OCI-M1 (cell line): ENCODE results near the gene SLC6A9.

Experiments
- DNase-seq: peaks from one replicate; lab custom pipeline; 2025; lab: John Stamatoyannopoulos, UW

The SLC6A9 gene

DNA sequence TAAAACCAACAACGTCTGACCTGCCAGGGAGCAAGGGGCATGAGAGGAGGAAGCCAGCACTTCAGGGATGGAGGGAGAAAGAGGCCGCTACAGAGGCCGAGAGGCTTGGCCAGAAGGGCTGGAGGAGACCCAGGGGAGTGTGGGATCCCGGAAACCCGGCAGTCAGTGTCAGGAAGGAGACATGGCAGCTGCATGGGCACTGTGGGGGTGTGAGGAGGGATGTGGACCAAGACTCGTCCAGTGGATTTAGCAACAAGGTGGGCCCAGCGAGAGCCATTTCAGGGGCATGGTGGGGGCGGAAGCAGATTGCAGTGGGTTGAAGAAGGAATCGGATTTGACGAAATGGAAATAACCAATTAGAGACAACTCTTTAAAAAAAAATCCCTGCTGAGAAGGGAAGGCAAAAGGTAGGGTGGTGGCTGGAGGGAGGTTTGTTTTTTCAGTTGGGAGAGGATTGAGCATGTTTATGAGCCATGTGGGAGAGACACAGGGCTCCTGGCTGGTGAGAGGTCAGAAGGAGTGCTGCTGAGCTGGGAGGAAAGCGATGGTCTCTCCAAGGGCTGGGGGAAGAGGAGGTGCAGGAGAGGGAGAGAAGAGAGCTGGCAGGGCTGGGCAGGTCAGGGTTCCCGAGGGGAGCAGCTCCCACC is 47.9 kb downstream of the SLC6A9 start:
- DNase-seq = no peak

- DNase-seq = no peak
These were observed 48.5 kb downstream of the SLC6A9 start for GRCh38 chr1:43982808-43983207.

- DNase-seq = no peak
These were observed 49.0 kb downstream of the SLC6A9 start for GRCh38 chr1:43982241-43982640.

DNA sequence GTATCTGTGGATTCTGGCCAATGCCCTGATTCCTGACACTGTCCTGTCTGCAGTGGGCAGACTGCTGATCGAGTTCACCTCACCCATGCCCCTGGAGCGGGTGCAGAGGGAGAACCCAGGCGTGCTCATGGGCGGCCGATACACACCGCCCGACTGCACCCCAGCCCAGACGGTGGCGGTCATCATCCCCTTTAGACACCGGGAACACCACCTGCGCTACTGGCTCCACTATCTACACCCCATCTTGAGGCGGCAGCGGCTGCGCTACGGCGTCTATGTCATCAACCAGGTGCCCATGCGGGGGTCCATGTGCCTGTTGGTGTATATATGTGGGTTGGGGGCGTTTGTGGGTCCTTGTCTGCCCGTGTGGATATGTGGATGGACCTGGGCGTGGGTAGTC is 49.6 kb downstream of the SLC6A9 start:
- DNase-seq = no peak

DNA sequence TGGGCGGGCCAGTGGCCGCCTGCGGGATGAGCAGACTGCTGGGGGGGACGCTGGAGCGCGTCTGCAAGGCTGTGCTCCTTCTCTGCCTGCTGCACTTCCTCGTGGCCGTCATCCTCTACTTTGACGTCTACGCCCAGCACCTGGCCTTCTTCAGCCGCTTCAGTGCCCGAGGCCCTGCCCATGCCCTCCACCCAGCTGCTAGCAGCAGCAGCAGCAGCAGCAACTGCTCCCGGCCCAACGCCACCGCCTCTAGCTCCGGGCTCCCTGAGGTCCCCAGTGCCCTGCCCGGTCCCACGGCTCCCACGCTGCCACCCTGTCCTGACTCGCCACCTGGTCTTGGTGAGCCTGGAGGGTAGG is 50.1 kb downstream of the SLC6A9 start:
- DNase-seq = no peak

GRCh38 chr1:43980255-43981134 is 50.8 kb downstream of the SLC6A9 start:
- no peak for DNase-seq

- DNase-seq = peak; percentile 38
These were observed 51.6 kb downstream of the SLC6A9 start for GRCh38 chr1:43979528-43980254.

DNA sequence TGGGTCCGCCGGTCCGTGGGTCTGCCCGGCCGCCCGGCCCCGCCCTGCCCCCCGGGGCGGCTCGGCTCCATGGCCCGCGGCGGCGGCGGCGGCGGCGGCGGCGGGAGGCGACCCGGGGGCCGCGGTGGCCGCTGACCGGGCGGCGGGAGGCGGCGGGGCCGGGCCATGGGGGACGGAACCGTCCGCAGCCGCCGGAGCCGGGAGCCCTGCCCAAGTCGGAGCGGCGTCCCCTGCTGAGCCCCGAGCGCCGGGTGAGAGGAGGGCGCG is 52.1 kb downstream of the SLC6A9 start:
- no peak for DNase-seq

- peak; percentile 51 for DNase-seq
These were observed 52.6 kb downstream of the SLC6A9 start, which contains the start of gene B4GALT2 for GRCh38 chr1:43978551-43979260. Gene B4GALT2 (plus strand): TSS chr1:43979210. CDS start chr1:43981161, 1,951 bp downstream.

DNA sequence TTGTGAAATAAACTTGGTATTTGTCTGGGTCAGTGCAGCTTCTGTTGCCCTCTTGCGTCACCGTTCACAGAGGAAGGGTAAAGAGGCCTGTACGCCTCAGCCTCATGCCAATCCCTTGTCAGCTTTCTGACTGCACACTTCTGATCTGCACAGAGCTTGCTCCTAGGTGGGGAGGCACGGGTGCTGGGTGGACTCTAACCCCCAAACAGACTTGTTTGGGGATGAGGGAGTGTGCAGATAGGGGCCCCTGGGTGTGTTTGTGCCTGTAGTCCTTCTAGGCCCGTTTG is 53.1 kb downstream of the SLC6A9 start:
- no peak for DNase-seq

DNA sequence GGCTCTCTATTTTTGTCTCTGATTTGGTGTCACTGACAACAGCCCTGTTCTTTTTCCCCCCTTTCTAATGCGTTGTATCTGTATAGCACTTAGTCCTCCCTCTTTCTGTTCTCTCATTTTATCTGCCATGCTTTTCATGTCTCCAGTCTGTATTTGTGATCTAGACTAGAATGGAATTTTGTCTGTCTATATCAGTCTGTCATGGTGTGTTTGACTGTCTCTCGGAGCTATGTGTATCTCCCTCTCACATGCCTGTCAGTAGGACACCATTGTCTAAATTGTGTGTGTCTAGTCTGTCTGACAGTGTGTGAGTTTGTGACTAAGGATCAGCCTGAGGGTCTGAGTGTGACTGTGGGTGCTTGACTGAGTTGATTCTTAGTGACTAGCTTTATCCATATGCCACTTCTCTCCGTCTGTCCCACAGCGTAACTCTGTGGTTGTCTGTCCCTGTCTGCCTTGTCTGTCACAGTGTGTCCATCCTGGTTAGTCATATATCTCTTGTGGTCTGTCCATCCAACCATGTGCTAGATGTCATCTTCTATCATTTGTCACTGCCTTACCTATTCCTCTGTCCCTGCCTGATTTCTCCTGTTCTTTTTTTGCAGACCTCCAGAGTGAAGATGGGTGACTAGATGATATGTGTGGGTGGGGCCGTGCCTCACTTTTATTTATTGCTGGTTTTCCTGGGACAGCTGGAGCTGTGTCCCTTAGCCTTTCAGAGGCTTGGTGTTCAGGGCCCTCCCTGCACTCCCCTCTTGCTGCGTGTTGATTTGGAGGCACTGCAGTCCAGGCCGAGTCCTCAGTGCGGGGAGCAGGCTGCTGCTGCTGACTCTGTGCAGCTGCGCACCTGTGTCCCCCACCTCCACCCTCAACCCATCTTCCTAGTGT is 53.6 kb downstream of the SLC6A9 start:
- no peak for DNase-seq

- no peak for DNase-seq
These were observed 54.4 kb downstream of the SLC6A9 start for GRCh38 chr1:43976890-43977289.

DNA sequence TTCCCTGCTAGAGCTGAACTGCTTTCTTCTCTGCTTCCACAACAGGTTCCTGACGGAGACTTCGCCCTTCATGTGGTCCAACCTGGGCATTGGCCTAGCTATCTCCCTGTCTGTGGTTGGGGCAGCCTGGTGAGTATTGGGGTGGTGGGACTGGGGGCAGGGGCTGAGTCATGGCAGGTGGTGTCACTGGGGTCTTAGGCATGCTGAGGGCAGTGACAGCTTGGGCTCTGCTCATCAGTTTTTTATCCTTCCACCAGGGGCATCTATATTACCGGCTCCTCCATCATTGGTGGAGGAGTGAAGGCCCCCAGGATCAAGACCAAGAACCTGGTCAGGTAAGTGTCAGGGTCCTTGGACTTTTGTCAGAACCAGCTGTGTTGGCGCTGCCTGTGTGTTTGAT is 55.2 kb downstream of the SLC6A9 start:
- no peak for DNase-seq

GRCh38 chr1:43975249-43975961 is 55.9 kb downstream of the SLC6A9 start:
- DNase-seq = peak; percentile 83

- DNase-seq = peak; percentile 97
These were observed 56.6 kb downstream of the SLC6A9 start, which contains the start of gene ATP6V0B for GRCh38 chr1:43974443-43975248. Gene ATP6V0B (plus strand): TSS chr1:43974960. CDS start chr1:43975041, 81 bp downstream.

DNA sequence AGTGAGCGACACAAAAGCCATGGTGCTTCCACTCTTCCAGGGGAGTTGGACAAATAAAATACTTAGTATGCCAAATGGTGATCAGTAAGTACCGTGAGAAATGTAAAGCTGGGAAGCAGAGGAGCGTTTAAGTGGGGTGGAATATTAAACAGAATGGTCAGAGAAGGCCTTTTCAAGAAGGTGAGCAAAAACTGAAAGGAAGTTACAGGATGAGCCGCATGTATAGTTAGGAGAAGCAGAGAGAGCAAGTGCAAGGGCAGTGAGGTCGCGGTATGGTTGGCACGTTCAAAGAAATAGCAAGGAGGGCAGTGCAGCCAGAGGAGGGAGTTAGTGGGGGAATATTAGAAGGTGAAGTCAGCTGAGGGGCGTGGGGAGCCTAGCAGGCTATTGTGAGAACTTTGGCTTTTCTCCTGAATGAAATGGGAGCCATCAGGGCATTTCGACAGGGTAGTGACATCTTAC is 57.2 kb downstream of the SLC6A9 start:
- no peak for DNase-seq

DNA sequence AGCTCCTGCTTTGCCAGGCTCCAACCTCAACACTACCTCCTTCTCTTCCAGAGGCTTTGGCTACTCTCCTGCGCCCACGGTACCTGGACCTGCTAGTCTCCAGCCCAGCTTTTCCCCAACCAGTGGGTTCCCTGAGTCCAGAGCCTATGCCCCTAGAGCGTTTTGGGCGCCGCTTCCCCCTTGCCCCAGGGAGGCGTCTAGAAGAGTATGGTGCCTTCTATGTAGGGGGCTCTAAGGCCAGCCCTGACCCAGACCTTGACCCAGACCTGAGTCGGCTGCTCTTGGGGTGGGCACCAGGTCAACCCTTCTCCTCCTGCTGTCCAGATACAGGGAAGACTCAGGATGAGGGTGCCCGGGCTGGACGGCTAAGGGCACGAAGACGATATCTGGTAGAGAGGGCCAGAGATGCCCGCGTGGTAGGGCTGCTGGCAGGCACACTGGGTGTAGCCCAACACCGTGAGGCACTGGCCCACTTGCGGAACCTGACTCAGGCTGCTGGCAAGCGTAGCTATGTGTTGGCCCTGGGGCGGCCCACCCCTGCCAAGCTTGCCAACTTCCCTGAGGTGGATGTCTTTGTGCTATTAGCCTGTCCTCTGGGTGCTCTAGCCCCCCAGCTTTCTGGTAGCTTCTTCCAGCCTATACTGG is 59.8 kb downstream of the SLC6A9 start:
- no peak for DNase-seq

DNA sequence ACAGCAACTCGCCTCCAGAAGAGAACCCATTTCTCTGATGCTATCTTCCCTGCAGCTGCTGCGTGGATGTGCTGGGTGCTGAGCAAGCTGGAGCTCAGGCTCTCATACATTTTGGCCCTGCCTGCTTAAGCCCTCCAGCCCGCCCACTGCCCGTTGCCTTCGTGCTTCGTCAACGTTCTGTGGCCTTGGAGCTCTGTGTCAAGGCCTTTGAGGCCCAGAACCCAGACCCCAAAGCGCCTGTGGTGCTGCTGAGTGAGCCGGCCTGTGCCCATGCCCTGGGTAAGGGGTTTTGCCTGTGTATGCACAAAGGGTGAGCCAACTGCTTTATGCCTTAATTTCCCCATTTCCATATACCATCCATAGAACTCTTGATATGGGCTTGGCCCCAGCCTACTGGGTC is 60.4 kb downstream of the SLC6A9 start:
- no peak for DNase-seq

- no peak for DNase-seq
These were observed 60.8 kb downstream of the SLC6A9 start for GRCh38 chr1:43970502-43970901.
